HEK293 (cell line): Measurements from ENCODE around the gene INTS15.
A peak's percentile ranks its signal among the peaks of the same experiment; 100 is the strongest.

Source experiments
- CTCF ChIA-PET: fragments of 350-600 bp; formaldehyde crosslinking; extraction: SDS; loops from one replicate; lab custom pipeline; 2021; ENCODE audit warnings: antibody characterized with exemption; lab: Yijun Ruan, JAX
- POLR2A ChIA-PET: fragments of 300-600 bp; formaldehyde crosslinking; extraction: SDS; loops from one replicate; lab custom pipeline; 2020; ENCODE audit warnings: antibody characterized with exemption, inconsistent platforms; lab: Yijun Ruan, JAX
- H3K27ac ChIP-seq: fragments of 200-500 bp; sonication (Bioruptor generic); 2 replicates; pipeline ENCODE4 v1.5.1; 2014; ENCODE audit warnings: low read depth, low read length, control low read depth, inconsistent platforms; ENCODE audit errors: extremely low read depth
- H3K36me3 ChIP-seq, 2 experiments: fragments of 200-500 bp in 1 of 2; sonication (Bioruptor generic) in 1 of 2; 1 replicate in 1 of 2; 2 replicates in 1 of 2; pipeline ENCODE4 v1.5.1; 2014 to 2017; ENCODE audit warnings: inconsistent platforms in 2 of 2, low read length in 2 of 2; ENCODE audit not compliant: control insufficient read depth in 2 of 2, insufficient read depth in 1 of 2
- H3K4me1 ChIP-seq: fragments of 200-500 bp; sonication (Bioruptor generic); 2 replicates; pipeline ENCODE4 v1.5.1; 2014; ENCODE audit warnings: mild to moderate bottlenecking, low read length, inconsistent platforms; ENCODE audit not compliant: control insufficient read depth, insufficient read depth
- H3K4me3 ChIP-seq: 2 replicates; pipeline ENCODE4 v1.5.1; 2011; ENCODE audit warnings: low read depth, mild to moderate bottlenecking, control low read depth, low read length, moderate library complexity
- H3K9me3 ChIP-seq: fragments of 200-500 bp; sonication (Bioruptor generic); 2 replicates; pipeline ENCODE4 v1.5.1; 2014; ENCODE audit warnings: low read depth, low read length, inconsistent platforms; ENCODE audit not compliant: control insufficient read depth, insufficient read depth
- GLIS1 ChIP-seq: fragments of 450-650 bp; formaldehyde crosslinking; IDR thresholded peaks from 2 replicates; pipeline ENCODE4 v1.5.1; 2016; ENCODE audit warnings: missing biosample characterization, missing genetic modification characterization
- GLIS2 ChIP-seq: fragments of 450-650 bp; formaldehyde crosslinking; IDR thresholded peaks from 2 replicates; pipeline ENCODE4 v1.5.1; 2016; ENCODE audit warnings: missing biosample characterization, missing genetic modification characterization
- KLF16 ChIP-seq: fragments of 450-650 bp; formaldehyde crosslinking; IDR thresholded peaks from 2 replicates; pipeline ENCODE4 v1.5.1; 2017; ENCODE audit warnings: missing biosample characterization, missing genetic modification characterization
- OVOL3 ChIP-seq: fragments of 450-650 bp; formaldehyde crosslinking; IDR thresholded peaks from 2 replicates; pipeline ENCODE4 v1.5.1; 2016; ENCODE audit warnings: missing biosample characterization, missing genetic modification characterization
- WT1 ChIP-seq: fragments of 450-650 bp; formaldehyde crosslinking; IDR thresholded peaks from 2 replicates; pipeline ENCODE4 v1.5.1; 2016; ENCODE audit warnings: missing biosample characterization, missing genetic modification characterization
- ZBTB20 ChIP-seq: fragments of 450-650 bp; formaldehyde crosslinking; IDR thresholded peaks from 2 replicates; pipeline ENCODE4 v1.5.1; 2016; ENCODE audit warnings: missing biosample characterization, missing genetic modification characterization
- ZBTB48 ChIP-seq: fragments of 450-650 bp; formaldehyde crosslinking; IDR thresholded peaks from 2 replicates; pipeline ENCODE4 v1.5.1; 2016; ENCODE audit warnings: missing biosample characterization, missing genetic modification characterization
- ZBTB8A ChIP-seq: fragments of 450-650 bp; formaldehyde crosslinking; IDR thresholded peaks from 2 replicates; pipeline ENCODE4 v1.5.1; 2016; ENCODE audit warnings: missing biosample characterization, missing genetic modification characterization
- ZFP3 ChIP-seq: fragments of 450-650 bp; formaldehyde crosslinking; IDR thresholded peaks from 2 replicates; pipeline ENCODE4 v1.5.1; 2016; ENCODE audit warnings: low read depth, missing biosample characterization, missing genetic modification characterization
- ZFP69B ChIP-seq: fragments of 450-650 bp; formaldehyde crosslinking; IDR thresholded peaks from 2 replicates; pipeline ENCODE4 v1.5.1; 2016; ENCODE audit warnings: missing biosample characterization, missing genetic modification characterization
- ZIC2 ChIP-seq: fragments of 450-650 bp; formaldehyde crosslinking; IDR thresholded peaks from 2 replicates; pipeline ENCODE4 v1.5.1; 2016; ENCODE audit warnings: missing biosample characterization, missing genetic modification characterization
- ZNF324 ChIP-seq: fragments of 450-650 bp; formaldehyde crosslinking; IDR thresholded peaks from 2 replicates; pipeline ENCODE4 v1.5.1; 2016; ENCODE audit warnings: missing biosample characterization, missing genetic modification characterization
- ZNF335 ChIP-seq: fragments of 450-650 bp; formaldehyde crosslinking; conservative IDR thresholded peaks from 2 replicates; pipeline ENCODE4 v1.5.1; 2016; ENCODE audit warnings: missing biosample characterization, missing genetic modification characterization
- ZNF561 ChIP-seq: fragments of 450-650 bp; IDR thresholded peaks from 2 replicates; pipeline ENCODE4 v1.5.1; 2018; ENCODE audit warnings: missing biosample characterization, missing genetic modification characterization, borderline replicate concordance
- ZNF600 ChIP-seq: fragments of 450-650 bp; formaldehyde crosslinking; IDR thresholded peaks from 2 replicates; pipeline ENCODE4 v1.5.1; 2016; ENCODE audit warnings: missing biosample characterization, missing genetic modification characterization
- ZNF658 ChIP-seq: fragments of 450-650 bp; formaldehyde crosslinking; IDR thresholded peaks from 2 replicates; pipeline ENCODE4; 2016; ENCODE audit warnings: missing biosample characterization, missing genetic modification characterization
- ZNF664 ChIP-seq: fragments of 450-650 bp; formaldehyde crosslinking; IDR thresholded peaks from 2 replicates; pipeline ENCODE4 v1.5.1; 2016; ENCODE audit warnings: missing biosample characterization, missing genetic modification characterization
- ZNF792 ChIP-seq: fragments of 450-650 bp; formaldehyde crosslinking; IDR thresholded peaks from 2 replicates; pipeline ENCODE4 v1.5.1; 2016; ENCODE audit warnings: missing biosample characterization, missing genetic modification characterization
- ZSCAN16 ChIP-seq: fragments of 450-650 bp; formaldehyde crosslinking; IDR thresholded peaks from 2 replicates; pipeline ENCODE4 v1.5.1; 2016; ENCODE audit warnings: missing biosample characterization, missing genetic modification characterization
- ZXDB ChIP-seq: fragments of 450-650 bp; formaldehyde crosslinking; IDR thresholded peaks from 2 replicates; pipeline ENCODE4 v1.5.1; 2016; ENCODE audit warnings: missing biosample characterization, missing genetic modification characterization
- TF ChIP-seq, protein P1 (sequence below): fragments of 450-650 bp; formaldehyde crosslinking; IDR thresholded peaks from 2 replicates; pipeline ENCODE4 v1.5.1; 2016; ENCODE audit warnings: missing biosample characterization, missing genetic modification characterization
- TF ChIP-seq, protein P2 (sequence below): fragments of 450-650 bp; formaldehyde crosslinking; IDR thresholded peaks from 2 replicates; pipeline ENCODE4 v1.5.1; 2016; ENCODE audit warnings: missing biosample characterization, missing genetic modification characterization
- TF ChIP-seq, protein P3 (sequence below): IDR thresholded peaks from 2 replicates; pipeline ENCODE4 v1.6.1; 2011; ENCODE audit warnings: mild to moderate bottlenecking, low read depth, low read length, borderline replicate concordance
- TF ChIP-seq, protein P4 (sequence below): fragments of 450-650 bp; formaldehyde crosslinking; IDR thresholded peaks from 2 replicates; pipeline ENCODE4 v1.5.1; 2016; ENCODE audit warnings: missing biosample characterization, missing genetic modification characterization
- TF ChIP-seq, protein P5 (sequence below): fragments of 450-650 bp; formaldehyde crosslinking; IDR thresholded peaks from 2 replicates; pipeline ENCODE4 v1.5.1; 2016; ENCODE audit warnings: missing biosample characterization, missing genetic modification characterization
- TF ChIP-seq, protein P6 (sequence below): fragments of 450-650 bp; formaldehyde crosslinking; optimal IDR thresholded peaks from 2 replicates; pipeline ENCODE3; 2016; ENCODE audit warnings: missing biosample characterization, mild to moderate bottlenecking, missing genetic modification characterization

INTS15 gene

DNA sequence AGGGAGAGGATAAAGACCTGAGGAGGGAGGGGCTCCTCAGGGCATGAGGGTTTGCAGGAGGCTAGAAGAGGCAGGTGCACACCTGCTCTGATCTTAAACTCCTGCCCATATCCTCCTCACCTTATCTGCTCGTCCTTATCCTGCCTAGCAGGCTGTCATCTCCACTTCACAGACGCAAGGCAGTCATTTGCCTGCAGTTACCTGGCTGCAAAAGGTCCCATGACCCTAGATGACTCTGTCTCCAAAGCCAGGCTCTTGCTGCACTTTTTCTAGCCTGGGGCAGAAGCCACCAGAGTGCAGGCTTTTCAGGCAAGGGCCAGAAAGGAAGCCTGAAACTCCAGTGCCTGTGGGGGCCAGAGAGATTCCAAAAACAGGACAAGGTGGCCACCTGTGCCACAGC is 23.9 kb downstream of the INTS15 start (continued):
- no peak for TF ChIP-seq OVOL3
- TF ChIP-seq ZSCAN16 = no peak
- TF ChIP-seq, protein P1, sequence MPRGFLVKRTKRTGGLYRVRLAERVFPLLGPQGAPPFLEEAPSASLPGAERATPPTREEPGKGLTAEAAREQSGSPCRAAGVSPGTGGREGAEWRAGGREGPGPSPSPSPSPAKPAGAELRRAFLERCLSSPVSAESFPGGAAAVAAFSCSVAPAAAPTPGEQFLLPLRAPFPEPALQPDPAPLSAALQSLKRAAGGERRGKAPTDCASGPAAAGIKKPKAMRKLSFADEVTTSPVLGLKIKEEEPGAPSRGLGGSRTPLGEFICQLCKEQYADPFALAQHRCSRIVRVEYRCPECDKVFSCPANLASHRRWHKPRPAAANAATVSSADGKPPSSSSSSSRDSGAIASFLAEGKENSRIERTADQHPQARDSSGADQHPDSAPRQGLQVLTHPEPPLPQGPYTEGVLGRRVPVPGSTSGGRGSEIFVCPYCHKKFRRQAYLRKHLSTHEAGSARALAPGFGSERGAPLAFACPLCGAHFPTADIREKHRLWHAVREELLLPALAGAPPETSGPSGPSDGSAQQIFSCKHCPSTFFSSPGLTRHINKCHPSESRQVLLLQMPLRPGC (tag by site-specific recombination) = no peak
- no peak for TF ChIP-seq KLF16 (tag by site-specific recombination)
- no peak for TF ChIP-seq WT1 (tag by site-specific recombination)
- TF ChIP-seq ZNF335 (tag by site-specific recombination) = no peak
- no peak for TF ChIP-seq ZNF664 (tag by site-specific recombination)
- no peak for TF ChIP-seq ZNF658
- TF ChIP-seq ZBTB8A (tag by site-specific recombination) = no peak
- no peak for TF ChIP-seq ZNF324 (tag by site-specific recombination)
- no peak for TF ChIP-seq ZNF600
- TF ChIP-seq, protein P2, sequence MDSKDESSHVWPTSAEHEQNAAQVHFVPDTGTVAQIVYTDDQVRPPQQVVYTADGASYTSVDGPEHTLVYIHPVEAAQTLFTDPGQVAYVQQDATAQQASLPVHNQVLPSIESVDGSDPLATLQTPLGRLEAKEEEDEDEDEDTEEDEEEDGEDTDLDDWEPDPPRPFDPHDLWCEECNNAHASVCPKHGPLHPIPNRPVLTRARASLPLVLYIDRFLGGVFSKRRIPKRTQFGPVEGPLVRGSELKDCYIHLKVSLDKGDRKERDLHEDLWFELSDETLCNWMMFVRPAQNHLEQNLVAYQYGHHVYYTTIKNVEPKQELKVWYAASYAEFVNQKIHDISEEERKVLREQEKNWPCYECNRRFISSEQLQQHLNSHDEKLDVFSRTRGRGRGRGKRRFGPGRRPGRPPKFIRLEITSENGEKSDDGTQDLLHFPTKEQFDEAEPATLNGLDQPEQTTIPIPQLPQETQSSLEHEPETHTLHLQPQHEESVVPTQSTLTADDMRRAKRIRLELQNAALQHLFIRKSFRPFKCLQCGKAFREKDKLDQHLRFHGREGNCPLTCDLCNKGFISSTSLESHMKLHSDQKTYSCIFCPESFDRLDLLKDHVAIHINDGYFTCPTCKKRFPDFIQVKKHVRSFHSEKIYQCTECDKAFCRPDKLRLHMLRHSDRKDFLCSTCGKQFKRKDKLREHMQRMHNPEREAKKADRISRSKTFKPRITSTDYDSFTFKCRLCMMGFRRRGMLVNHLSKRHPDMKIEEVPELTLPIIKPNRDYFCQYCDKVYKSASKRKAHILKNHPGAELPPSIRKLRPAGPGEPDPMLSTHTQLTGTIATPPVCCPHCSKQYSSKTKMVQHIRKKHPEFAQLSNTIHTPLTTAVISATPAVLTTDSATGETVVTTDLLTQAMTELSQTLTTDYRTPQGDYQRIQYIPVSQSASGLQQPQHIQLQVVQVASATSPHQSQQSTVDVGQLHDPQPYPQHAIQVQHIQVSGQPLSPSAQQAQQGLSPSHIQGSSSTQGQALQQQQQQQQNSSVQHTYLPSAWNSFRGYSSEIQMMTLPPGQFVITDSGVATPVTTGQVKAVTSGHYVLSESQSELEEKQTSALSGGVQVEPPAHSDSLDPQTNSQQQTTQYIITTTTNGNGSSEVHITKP (tag by site-specific recombination) = no peak

DNA sequence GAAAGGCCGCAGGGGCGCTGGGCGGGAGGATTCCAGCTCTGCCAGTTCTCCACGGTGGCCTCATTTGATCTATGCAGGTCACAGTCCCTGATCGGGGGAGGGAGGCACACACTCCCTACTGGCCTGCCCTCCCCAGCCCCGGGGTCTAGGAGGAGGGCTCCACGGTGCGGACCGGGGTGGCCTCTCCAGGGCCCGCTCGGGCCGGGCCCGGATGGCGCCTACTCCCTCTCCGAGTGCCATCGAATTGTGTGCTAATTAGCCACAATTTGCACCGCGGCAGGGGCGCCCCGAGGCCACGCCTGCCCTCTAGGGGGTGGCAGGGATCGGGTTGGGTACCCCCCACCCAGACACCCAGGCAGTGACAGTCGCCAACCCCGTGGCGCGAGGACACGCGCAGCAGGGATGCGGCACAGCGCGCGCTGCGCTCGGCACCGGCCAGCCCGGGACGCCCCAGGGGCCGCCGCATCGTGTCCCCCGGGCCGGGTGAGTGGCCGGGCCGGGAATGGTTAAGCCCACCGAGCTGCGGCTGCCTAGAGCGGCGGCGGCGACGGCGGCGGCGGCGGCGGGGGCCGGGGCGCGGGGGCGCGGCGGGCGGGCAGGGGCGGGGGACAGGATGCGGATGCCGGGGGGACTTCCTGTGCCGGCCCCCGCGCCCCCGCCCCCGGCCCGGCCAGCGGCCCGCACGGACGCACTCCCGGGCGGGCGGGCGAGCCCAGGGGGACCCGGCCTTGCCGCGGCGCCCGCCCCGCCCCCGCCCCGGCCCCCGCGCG is 25.3 kb downstream of the INTS15 start, which contains the start of gene ZNF853:
ZNF853 (plus strand) TSS at position 658 of the 770 bp plus-strand sequence. CDS start 565 bp downstream, outside the sequence.
- Histone ChIP-seq H3K36me3 (peaks cover 6 to 10% of the 10 kb centered on the region in 2 experiments; a peak in 2 of 3 replicates), H3K27ac (peak within 1 kb of the TSS; percentile 71; the same call in 1 of the 2 replicates), H3K4me1 (no peaks in the 10 kb centered on the region), H3K4me3 (peak within 1 kb of the TSS; percentile 64), H3K9me3 (no peaks in the 10 kb centered on the region)
- ChIA-PET POLR2A (no interaction called here), CTCF (interaction anchor here (0.6 kb wide), 1 partner anchor 140 kb away, joined by 3 read pairs; no protein-coding TSS in a partner anchor)
- TF ChIP-seq ZNF335 (tag by site-specific recombination) (peak; percentile 98), ZFP69B (tag by site-specific recombination) (no peak), GLIS2 (peak; percentile 80), ZNF561 (tag by site-specific recombination) (0 out of 2 replicates have a peak, but pooled peaks have one; percentile 31), ZFP3 (tag by site-specific recombination) (no peak), ZBTB20 (tag by site-specific recombination) (peak; percentile 61; the same call in 1 of the 2 replicates), ZBTB48 (tag by site-specific recombination) (peak; percentile 46; the same call in 1 of the 2 replicates), WT1 (tag by site-specific recombination) (peak; percentile 46; the same call in 1 of the 2 replicates), ZNF792 (tag by site-specific recombination) (no peak), ZXDB (0 out of 2 replicates have a peak, but pooled peaks have one; percentile 28), ZIC2 (peak; percentile 83), GLIS1 (tag by site-specific recombination) (peak; percentile 97)
- TF ChIP-seq, protein P3, sequence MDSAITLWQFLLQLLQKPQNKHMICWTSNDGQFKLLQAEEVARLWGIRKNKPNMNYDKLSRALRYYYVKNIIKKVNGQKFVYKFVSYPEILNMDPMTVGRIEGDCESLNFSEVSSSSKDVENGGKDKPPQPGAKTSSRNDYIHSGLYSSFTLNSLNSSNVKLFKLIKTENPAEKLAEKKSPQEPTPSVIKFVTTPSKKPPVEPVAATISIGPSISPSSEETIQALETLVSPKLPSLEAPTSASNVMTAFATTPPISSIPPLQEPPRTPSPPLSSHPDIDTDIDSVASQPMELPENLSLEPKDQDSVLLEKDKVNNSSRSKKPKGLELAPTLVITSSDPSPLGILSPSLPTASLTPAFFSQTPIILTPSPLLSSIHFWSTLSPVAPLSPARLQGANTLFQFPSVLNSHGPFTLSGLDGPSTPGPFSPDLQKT = no peak
- TF ChIP-seq, protein P4, sequence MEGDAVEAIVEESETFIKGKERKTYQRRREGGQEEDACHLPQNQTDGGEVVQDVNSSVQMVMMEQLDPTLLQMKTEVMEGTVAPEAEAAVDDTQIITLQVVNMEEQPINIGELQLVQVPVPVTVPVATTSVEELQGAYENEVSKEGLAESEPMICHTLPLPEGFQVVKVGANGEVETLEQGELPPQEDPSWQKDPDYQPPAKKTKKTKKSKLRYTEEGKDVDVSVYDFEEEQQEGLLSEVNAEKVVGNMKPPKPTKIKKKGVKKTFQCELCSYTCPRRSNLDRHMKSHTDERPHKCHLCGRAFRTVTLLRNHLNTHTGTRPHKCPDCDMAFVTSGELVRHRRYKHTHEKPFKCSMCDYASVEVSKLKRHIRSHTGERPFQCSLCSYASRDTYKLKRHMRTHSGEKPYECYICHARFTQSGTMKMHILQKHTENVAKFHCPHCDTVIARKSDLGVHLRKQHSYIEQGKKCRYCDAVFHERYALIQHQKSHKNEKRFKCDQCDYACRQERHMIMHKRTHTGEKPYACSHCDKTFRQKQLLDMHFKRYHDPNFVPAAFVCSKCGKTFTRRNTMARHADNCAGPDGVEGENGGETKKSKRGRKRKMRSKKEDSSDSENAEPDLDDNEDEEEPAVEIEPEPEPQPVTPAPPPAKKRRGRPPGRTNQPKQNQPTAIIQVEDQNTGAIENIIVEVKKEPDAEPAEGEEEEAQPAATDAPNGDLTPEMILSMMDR (tag by site-specific recombination) = 0 out of 2 replicates have a peak, but pooled peaks have one; percentile 16
- TF ChIP-seq, protein P5, sequence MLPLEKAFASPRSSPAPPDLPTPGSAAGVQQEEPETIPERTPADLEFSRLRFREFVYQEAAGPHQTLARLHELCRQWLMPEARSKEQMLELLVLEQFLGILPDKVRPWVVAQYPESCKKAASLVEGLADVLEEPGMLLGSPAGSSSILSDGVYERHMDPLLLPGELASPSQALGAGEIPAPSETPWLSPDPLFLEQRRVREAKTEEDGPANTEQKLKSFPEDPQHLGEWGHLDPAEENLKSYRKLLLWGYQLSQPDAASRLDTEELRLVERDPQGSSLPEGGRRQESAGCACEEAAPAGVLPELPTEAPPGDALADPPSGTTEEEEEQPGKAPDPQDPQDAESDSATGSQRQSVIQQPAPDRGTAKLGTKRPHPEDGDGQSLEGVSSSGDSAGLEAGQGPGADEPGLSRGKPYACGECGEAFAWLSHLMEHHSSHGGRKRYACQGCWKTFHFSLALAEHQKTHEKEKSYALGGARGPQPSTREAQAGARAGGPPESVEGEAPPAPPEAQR (tag by site-specific recombination) = no peak
- TF ChIP-seq, protein P6, sequence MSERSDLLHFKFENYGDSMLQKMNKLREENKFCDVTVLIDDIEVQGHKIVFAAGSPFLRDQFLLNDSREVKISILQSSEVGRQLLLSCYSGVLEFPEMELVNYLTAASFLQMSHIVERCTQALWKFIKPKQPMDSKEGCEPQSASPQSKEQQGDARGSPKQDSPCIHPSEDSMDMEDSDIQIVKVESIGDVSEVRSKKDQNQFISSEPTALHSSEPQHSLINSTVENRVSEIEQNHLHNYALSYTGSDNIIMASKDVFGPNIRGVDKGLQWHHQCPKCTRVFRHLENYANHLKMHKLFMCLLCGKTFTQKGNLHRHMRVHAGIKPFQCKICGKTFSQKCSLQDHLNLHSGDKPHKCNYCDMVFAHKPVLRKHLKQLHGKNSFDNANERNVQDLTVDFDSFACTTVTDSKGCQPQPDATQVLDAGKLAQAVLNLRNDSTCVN (tag by site-specific recombination) = peak; percentile 55
